Measurements from ENCODE around the gene TSPAN18.

The TSPAN18 gene

DNA sequence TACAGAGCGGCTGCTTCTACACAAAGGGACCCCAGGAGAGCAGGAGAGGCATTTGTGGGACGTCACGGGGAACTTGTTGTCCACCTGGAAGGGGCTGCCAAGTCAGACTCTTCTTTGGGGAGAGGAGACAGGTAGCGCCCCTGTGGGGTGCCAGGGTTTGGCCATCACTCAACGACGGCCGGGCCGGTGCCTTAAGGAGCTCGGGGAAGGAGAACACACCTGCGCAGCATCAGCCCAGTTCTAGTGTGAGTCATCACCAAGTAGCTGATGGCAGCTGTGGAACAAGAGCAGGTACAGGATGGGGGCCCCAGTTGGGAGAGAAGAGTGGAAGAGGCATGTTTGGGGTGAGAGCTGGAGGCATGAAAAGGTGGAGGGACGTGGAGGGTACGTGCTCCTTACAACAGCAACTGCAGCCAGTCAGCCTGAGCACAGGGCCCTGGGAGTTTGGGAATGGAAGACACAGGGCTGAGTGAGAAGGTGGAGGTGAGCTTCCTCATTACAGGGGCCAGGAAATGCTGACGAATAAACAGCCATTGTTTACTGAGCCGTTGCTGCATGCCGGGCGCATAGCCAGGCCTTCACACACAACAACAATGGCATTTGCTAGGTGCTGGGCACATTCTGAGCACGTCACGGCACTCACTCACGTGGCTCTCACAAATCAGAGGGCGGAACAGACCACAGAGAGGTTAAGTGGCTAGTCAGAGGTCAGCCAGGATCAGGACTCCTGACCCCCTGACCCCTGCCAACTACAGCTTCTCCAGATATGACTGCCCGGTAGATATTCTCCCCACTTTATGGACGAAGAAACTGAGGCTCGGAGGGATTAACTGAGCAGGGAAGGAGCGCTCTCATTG, 253.0 kb downstream of the TSPAN18 start:
- DNase-seq (ENCODE audit: low spot score): no peak

DNA sequence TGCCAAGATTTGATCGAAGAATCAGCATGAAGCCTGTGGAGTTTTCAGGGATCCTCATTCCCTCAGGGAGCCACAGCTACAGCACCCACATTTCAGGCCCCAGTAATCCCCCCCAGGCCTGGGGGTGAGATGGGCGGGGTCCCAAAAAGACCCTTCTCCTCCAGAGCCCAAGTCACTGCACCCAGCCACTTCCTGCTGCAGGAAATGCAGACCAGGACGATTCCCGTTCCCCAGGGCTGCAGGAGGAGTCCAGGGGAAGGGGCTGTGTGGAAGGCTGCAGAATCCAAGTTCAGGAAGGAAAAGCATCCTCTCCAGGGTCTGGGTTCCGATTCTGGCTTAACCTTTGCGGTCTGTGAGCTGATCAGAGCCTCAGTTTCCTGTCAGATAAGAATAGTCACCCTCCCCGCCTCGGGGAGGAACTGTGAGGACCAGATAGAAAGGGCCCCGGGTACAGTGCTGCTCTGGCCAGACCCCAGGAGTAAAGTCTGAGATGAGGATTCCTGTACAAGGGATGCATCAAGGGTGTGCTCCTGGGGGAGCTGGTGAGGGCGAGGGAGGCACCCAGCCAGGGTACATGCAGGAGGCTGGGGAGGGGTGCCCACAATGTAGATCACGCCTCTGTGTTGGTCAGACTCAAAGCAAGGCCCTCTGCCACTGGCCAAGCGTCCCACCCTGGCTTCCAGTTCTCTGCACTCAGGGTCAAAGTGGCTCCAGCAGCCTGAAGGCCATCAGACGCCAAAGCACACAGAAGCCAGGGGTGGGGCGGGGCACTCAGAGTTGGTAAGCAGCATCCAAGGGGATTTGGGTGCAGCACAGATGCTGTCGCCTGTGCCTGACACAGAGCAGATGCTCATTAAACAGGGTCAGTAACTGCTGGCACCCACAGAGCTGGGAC, 254.0 kb downstream of the TSPAN18 start:
- no peak for DNase-seq (ENCODE audit: low spot score)

Measured in pons (tissue), 1 donor.